H9 (cell line): ENCODE results near the gene KCNMA1. TPM values are rescaled to one million over a fixed set of nuclear protein-coding genes. Genes with fewer than 3 reads are reported as not detected.

Experiments used
- DNase-seq: peaks from one replicate; pipeline ENCODE4 v3.0.0-alpha.2; 2017
- H2AFZ ChIP-seq: one replicate; pipeline ENCODE4 v1.6.1; 2013; ENCODE audit warnings: mild to moderate bottlenecking, low read length, control low read depth, moderate library complexity
- H2AK5ac ChIP-seq: 2 replicates; pipeline ENCODE4 v1.6.1; 2013; ENCODE audit warnings: low read length, control low read depth, mixed read lengths; ENCODE audit not compliant: insufficient read length
- H2BK120ac ChIP-seq: one replicate; pipeline ENCODE4 v1.6.1; 2013; ENCODE audit warnings: low read depth, mild to moderate bottlenecking, low read length, control low read depth, inconsistent platforms; ENCODE audit not compliant: poor library complexity, severe bottlenecking
- H2BK12ac ChIP-seq: 2 replicates; pipeline ENCODE4 v1.6.1; 2013; ENCODE audit warnings: low read length, control low read depth, mixed read lengths, low read depth; ENCODE audit not compliant: insufficient read length
- H2BK15ac ChIP-seq: 2 replicates; pipeline ENCODE4 v1.6.1; 2013; ENCODE audit warnings: low read depth, low read length, control low read depth
- H2BK20ac ChIP-seq: one replicate; pipeline ENCODE4 v1.6.1; 2013; ENCODE audit warnings: low read depth, mild to moderate bottlenecking, low read length, control low read depth, inconsistent platforms; ENCODE audit not compliant: poor library complexity, severe bottlenecking
- H2BK5ac ChIP-seq: 2 replicates; pipeline ENCODE4 v1.6.1; 2013; ENCODE audit warnings: low read length, control low read depth, mixed read lengths; ENCODE audit not compliant: insufficient read length
- H3K14ac ChIP-seq: 2 replicates; pipeline ENCODE4 v1.6.1; 2013; ENCODE audit warnings: low read length, control low read depth; ENCODE audit not compliant: insufficient read depth
- H3K18ac ChIP-seq: 2 replicates; pipeline ENCODE4 v1.6.1; 2013; ENCODE audit warnings: low read depth, mild to moderate bottlenecking, mixed read lengths, low read length, control low read depth; ENCODE audit not compliant: insufficient read length
- H3K23ac ChIP-seq: 2 replicates; pipeline ENCODE4 v1.6.1; 2013; ENCODE audit warnings: low read length, control low read depth, mixed read lengths, low read depth; ENCODE audit not compliant: insufficient read length
- H3K23me2 ChIP-seq: 2 replicates; pipeline ENCODE4 v1.6.1; 2013; ENCODE audit warnings: low read depth, mild to moderate bottlenecking, mixed read lengths, low read length, control low read depth; ENCODE audit not compliant: insufficient read length, poor library complexity, severe bottlenecking
- H3K27ac ChIP-seq: 2 replicates; pipeline ENCODE4 v1.5.1; 2013; ENCODE audit warnings: low read length, control low read depth, mixed read lengths, low read depth; ENCODE audit not compliant: insufficient read length
- H3K27me3 ChIP-seq: 2 replicates; pipeline ENCODE4 v1.6.1; 2013; ENCODE audit warnings: low read length, control low read depth, inconsistent platforms; ENCODE audit not compliant: insufficient read depth
- H3K4ac ChIP-seq: 2 replicates; pipeline ENCODE4 v1.6.1; 2013; ENCODE audit warnings: low read depth, mild to moderate bottlenecking, control low read depth, inconsistent platforms, low read length, moderate library complexity
- H3K4me1 ChIP-seq: 2 replicates; pipeline ENCODE4 v1.6.1; 2013; ENCODE audit warnings: low read length, control low read depth, inconsistent platforms; ENCODE audit not compliant: insufficient read depth
- H3K4me2 ChIP-seq: 2 replicates; pipeline ENCODE4 v1.6.1; 2013; ENCODE audit warnings: low read length, control low read depth, mixed read lengths; ENCODE audit not compliant: insufficient read length, insufficient read depth
- H3K56ac ChIP-seq: 2 replicates; pipeline ENCODE4 v1.6.1; 2013; ENCODE audit warnings: low read depth, mild to moderate bottlenecking, mixed read lengths, low read length, control low read depth; ENCODE audit not compliant: insufficient read length
- H3K79me1 ChIP-seq: 2 replicates; pipeline ENCODE4 v1.6.1; 2013; ENCODE audit warnings: low read depth, mild to moderate bottlenecking, moderate library complexity, low read length, control low read depth, inconsistent platforms; ENCODE audit not compliant: insufficient read depth, poor library complexity, severe bottlenecking
- H3K79me2 ChIP-seq: 2 replicates; pipeline ENCODE4 v1.6.1; 2013; ENCODE audit warnings: low read length, control low read depth, inconsistent platforms; ENCODE audit not compliant: insufficient read depth
- H3K9ac ChIP-seq: 2 replicates; pipeline ENCODE4 v1.6.1; 2013; ENCODE audit warnings: low read length, control low read depth, mixed read lengths; ENCODE audit not compliant: insufficient read length; ENCODE audit errors: extremely low read depth
- H3K9me3 ChIP-seq: one replicate; pipeline ENCODE4 v1.6.1; 2013; ENCODE audit warnings: low read depth, low read length, inconsistent platforms; ENCODE audit not compliant: control insufficient read depth
- H3T11ph ChIP-seq: one replicate; pipeline ENCODE4 v1.6.1; 2013; ENCODE audit warnings: mild to moderate bottlenecking, low read length, control low read depth, inconsistent platforms
- H4K20me1 ChIP-seq: one replicate; pipeline ENCODE4 v1.6.1; 2013; ENCODE audit not compliant: control insufficient read depth, insufficient read length, insufficient read depth
- H4K5ac ChIP-seq: 2 replicates; pipeline ENCODE4 v1.6.1; 2013; ENCODE audit warnings: low read depth, mild to moderate bottlenecking, mixed read lengths, low read length, control low read depth; ENCODE audit not compliant: insufficient read length
- H4K8ac ChIP-seq: replicated peaks from 2 replicates; pipeline ENCODE4 v1.6.1; 2013; ENCODE audit warnings: low read length, control low read depth, mixed read lengths, low read depth; ENCODE audit not compliant: insufficient read length
- H4K91ac ChIP-seq: 2 replicates; pipeline ENCODE4 v1.6.1; 2013; ENCODE audit warnings: low read depth, mild to moderate bottlenecking, moderate library complexity, mixed read lengths, low read length, control low read depth; ENCODE audit not compliant: insufficient read length
- H3K27ac Mint-ChIP-seq, 3 experiments: 2 replicates in 2 of 3; 3 replicates in 1 of 3; pipeline ENCODE4 v1.8.0; 2020 to 2021; ENCODE audit warnings: mixed read lengths in 3 of 3, mild to moderate bottlenecking in 1 of 3, moderate library complexity in 1 of 3
- H3K27me3 Mint-ChIP-seq: 2 replicates; pipeline ENCODE4 v1.8.0; 2021; ENCODE audit warnings: low read depth, mild to moderate bottlenecking, moderate library complexity, mixed read lengths
- H3K36me3 Mint-ChIP-seq, 3 experiments: 2 replicates in 2 of 3; 3 replicates in 1 of 3; pipeline ENCODE4 v1.8.0; 2020 to 2021; ENCODE audit warnings: low read depth in 3 of 3, mixed read lengths in 3 of 3; ENCODE audit not compliant: insufficient read depth in 1 of 3
- H3K4me1 Mint-ChIP-seq, 2 experiments: 2 replicates each; pipeline ENCODE4 v1.8.0; 2020; ENCODE audit warnings: mixed read lengths in 2 of 2
- H3K4me3 Mint-ChIP-seq, 2 experiments: 2 replicates in 1 of 2; 3 replicates in 1 of 2; pipeline ENCODE4 v1.8.0; 2020 to 2021; ENCODE audit warnings: mild to moderate bottlenecking in 2 of 2, mixed read lengths in 2 of 2, moderate library complexity in 1 of 2
- H3K9me3 Mint-ChIP-seq, 2 experiments: 2 replicates in 1 of 2; 3 replicates in 1 of 2; pipeline ENCODE4 v1.8.0; 2020; ENCODE audit warnings: mild to moderate bottlenecking in 2 of 2, mixed read lengths in 2 of 2, moderate library complexity in 1 of 2
- WGBS: extraction: QIAGEN DNeasy Blood & Tissue Kit; methylation state at CpG from one replicate; pipeline ENCODE4 v1.1.7; 2013; ENCODE audit warnings: missing lambda C conversion rate, low lambda C conversion rate, mixed read lengths; ENCODE audit not compliant: insufficient read length; ENCODE audit errors: extremely low coverage; 5-methylcytosine and 5-hydroxymethylcytosine counted together
- total RNA-seq: library from RNA; stranded (reverse); gene quantifications from 2 replicates; pipeline ENCODE4 v1.2.1, GENCODE V29; 2021
- TF ChIP-seq, protein P1 (sequence below): fragments of 200-600 bp; sonication (generic); conservative IDR thresholded peaks from 3 replicates; pipeline ENCODE4 v1.8.0; 2021; ENCODE audit warnings: antibody characterized with exemption, mild to moderate bottlenecking

KCNMA1 gene
- total RNA-seq, 1 experiment from 2014 or later, result 2.0 TPM

- H3K4me3 Mint-ChIP-seq, result no peak overlapping the region
- Histone ChIP-seq H3K4ac (no peak overlapping the region), H3K27me3 (no peaks in the 10 kb centered on the region), H2BK15ac (no peak overlapping the region), H3K18ac (no peak overlapping the region), H3K9me3 (no peaks in the 10 kb centered on the region), H2BK120ac (no peak overlapping the region), H4K20me1 (no peaks in the 10 kb centered on the region), H4K8ac (no peak overlapping the region), H3T11ph (no peak overlapping the region), H4K5ac (no peak overlapping the region), H3K4me1 (no peaks in the 10 kb centered on the region), H2AFZ (no peak overlapping the region), H3K23ac (no peak overlapping the region), H4K91ac (no peak overlapping the region), H3K79me1 (no peaks in the 10 kb centered on the region), H3K27ac (no peak overlapping the region), H3K23me2 (no peaks in the 10 kb centered on the region), H3K4me2 (no peak overlapping the region), H3K56ac (no peak overlapping the region), H2AK5ac (no peak overlapping the region), H2BK20ac (no peak overlapping the region), H3K14ac (no peak overlapping the region), H2BK12ac (no peak overlapping the region), H3K9ac (no peak overlapping the region), H2BK5ac (no peak overlapping the region), H3K79me2 (no peaks in the 10 kb centered on the region)
- peaks cover 0 to 9% of the 10 kb centered on the region in 2 experiments; a peak in 3 of 4 replicates for H3K4me1 Mint-ChIP-seq
- TF ChIP-seq, protein P1, sequence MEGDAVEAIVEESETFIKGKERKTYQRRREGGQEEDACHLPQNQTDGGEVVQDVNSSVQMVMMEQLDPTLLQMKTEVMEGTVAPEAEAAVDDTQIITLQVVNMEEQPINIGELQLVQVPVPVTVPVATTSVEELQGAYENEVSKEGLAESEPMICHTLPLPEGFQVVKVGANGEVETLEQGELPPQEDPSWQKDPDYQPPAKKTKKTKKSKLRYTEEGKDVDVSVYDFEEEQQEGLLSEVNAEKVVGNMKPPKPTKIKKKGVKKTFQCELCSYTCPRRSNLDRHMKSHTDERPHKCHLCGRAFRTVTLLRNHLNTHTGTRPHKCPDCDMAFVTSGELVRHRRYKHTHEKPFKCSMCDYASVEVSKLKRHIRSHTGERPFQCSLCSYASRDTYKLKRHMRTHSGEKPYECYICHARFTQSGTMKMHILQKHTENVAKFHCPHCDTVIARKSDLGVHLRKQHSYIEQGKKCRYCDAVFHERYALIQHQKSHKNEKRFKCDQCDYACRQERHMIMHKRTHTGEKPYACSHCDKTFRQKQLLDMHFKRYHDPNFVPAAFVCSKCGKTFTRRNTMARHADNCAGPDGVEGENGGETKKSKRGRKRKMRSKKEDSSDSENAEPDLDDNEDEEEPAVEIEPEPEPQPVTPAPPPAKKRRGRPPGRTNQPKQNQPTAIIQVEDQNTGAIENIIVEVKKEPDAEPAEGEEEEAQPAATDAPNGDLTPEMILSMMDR, result no peak
- DNase-seq, result no peak
- H3K9me3 Mint-ChIP-seq, result peaks cover 5 to 6% of the 10 kb centered on the region in 2 experiments
- no peaks in the 10 kb centered on the region for H3K27me3 Mint-ChIP-seq
- WGBS, result no CpG with 5 or more reads among the region's 3 CpGs
- no peak overlapping the region for H3K27ac Mint-ChIP-seq
- peaks cover 2 to 5% (median 3%) of the 10 kb centered on the region in 3 experiments; a peak in 5 of 7 replicates for H3K36me3 Mint-ChIP-seq
Measured at GRCh38 chr10:76901701-76902100, 735.9 kb downstream of the KCNMA1 start.
